ENCODE measurements around the gene APRT.
"Not testable (repeated sequence)": the region's sequence is repeated elsewhere in the genome, so short reads cannot be mapped to it uniquely, and the experiment has no call there.

The APRT gene

GRCh38 chr16:88806491-88807111, 5.1 kb downstream of the APRT start:
- FAIRE-seq, result no peak

- no peak for FAIRE-seq
These were observed 5.8 kb downstream of the APRT start for GRCh38 chr16:88805887-88806393.

GRCh38 chr16:88805340-88805715, 6.4 kb downstream of the APRT start:
- FAIRE-seq, result no peak

- FAIRE-seq, result no peak
These were observed 7.0 kb downstream of the APRT start for GRCh38 chr16:88804552-88805339.

GRCh38 chr16:88804173-88804551, 7.6 kb downstream of the APRT start:
- no peak for FAIRE-seq

GRCh38 chr16:88803264-88803987, 8.3 kb downstream of the APRT start, which contains the start of gene CDT1:
CDT1 (plus strand) TSS chr16:88803789; CDS start chr16:88803832, 43 bp downstream.
- FAIRE-seq, result no peak

GRCh38 chr16:88800277-88800592, 11.5 kb downstream of the APRT start:
- FAIRE-seq, result no peak

- FAIRE-seq, result no peak
These were observed 12.0 kb downstream of the APRT start for GRCh38 chr16:88799569-88800276.

GRCh38 chr16:88798772-88799455, 12.8 kb downstream of the APRT start:
- no peak for FAIRE-seq

- no peak for FAIRE-seq
These were observed 13.7 kb downstream of the APRT start for GRCh38 chr16:88798073-88798472.

- FAIRE-seq, result no peak
These were observed 15.4 kb downstream of the APRT start for GRCh38 chr16:88796278-88796677.

GRCh38 chr16:88793251-88793954, 18.3 kb downstream of the APRT start:
- no peak for FAIRE-seq

- no peak for FAIRE-seq
These were observed 19.0 kb downstream of the APRT start for GRCh38 chr16:88792668-88793250.

- no peak for FAIRE-seq
These were observed 19.6 kb downstream of the APRT start for GRCh38 chr16:88792078-88792550.

- no peak for FAIRE-seq
These were observed 21.2 kb downstream of the APRT start for GRCh38 chr16:88790312-88791211.

- no peak for FAIRE-seq
These were observed 22.1 kb downstream of the APRT start for GRCh38 chr16:88789594-88789993.

GRCh38 chr16:88788749-88789148, 23.0 kb downstream of the APRT start:
- not testable (repeated sequence) for FAIRE-seq

GRCh38 chr16:88787579-88788314, 24.0 kb downstream of the APRT start:
- no peak for FAIRE-seq

Measured in colon (tissue), 2 donors.